Measurements from ENCODE around the gene POU2F1. TPM values are rescaled to one million over a fixed set of nuclear protein-coding genes. Genes with fewer than 3 reads are reported as not detected.

The POU2F1 gene
- total RNA-seq, 1 experiment from 2014 or later: 11.6 TPM

DNA sequence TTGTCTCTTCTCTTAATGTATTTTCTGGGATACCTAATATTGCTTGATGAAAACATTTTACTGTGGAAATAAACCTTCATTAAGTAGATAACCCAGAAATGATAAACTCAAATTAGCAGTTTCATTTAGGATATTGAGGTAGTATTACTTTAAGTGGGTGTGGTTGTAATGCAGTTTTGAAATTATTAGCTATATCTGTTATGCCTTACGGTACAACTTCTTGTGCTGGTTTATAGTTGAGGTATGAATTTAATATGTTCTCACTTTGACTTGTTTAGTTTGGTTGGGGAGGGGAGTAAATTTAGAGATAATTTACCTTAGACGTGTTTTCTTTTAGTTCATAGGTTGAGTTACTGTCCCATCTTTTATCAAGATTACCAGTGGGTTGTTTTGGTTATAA lies 111.0 kb downstream of the POU2F1 start:
- H3K9me3 Mint-ChIP-seq (ENCODE audit: unreplicated experiment): no peaks in the 10 kb centered on the region
- ChIA-PET CTCF (interaction anchor here (3.0 to 3.1 kb wide), 2 partner anchors 11 to 112 kb away, joined by 12 to 17 read pairs; partner anchors contain the start of gene POU2F1), POLR2A (interaction anchor here (0.7 to 1.4 kb wide), 2 partner anchors 41 to 219 kb away, joined by 3 read pairs; no protein-coding TSS in a partner anchor)
- H3K27ac Mint-ChIP-seq (ENCODE audit: low read depth, unreplicated experiment): no peak overlapping the region
- TF ChIP-seq, protein P1, sequence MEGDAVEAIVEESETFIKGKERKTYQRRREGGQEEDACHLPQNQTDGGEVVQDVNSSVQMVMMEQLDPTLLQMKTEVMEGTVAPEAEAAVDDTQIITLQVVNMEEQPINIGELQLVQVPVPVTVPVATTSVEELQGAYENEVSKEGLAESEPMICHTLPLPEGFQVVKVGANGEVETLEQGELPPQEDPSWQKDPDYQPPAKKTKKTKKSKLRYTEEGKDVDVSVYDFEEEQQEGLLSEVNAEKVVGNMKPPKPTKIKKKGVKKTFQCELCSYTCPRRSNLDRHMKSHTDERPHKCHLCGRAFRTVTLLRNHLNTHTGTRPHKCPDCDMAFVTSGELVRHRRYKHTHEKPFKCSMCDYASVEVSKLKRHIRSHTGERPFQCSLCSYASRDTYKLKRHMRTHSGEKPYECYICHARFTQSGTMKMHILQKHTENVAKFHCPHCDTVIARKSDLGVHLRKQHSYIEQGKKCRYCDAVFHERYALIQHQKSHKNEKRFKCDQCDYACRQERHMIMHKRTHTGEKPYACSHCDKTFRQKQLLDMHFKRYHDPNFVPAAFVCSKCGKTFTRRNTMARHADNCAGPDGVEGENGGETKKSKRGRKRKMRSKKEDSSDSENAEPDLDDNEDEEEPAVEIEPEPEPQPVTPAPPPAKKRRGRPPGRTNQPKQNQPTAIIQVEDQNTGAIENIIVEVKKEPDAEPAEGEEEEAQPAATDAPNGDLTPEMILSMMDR (IDR thresholded peaks at IDR 0.05; ENCODE audit: unreplicated experiment): no peak
- intact Hi-C loops (cut with micrococcal nuclease): no loop called here
- no peak for DNase-seq (ENCODE audit: unreplicated experiment)
- BruUV-seq (replicated peaks): no TSS peak
- H3K4me3 Mint-ChIP-seq (ENCODE audit: unreplicated experiment): no peak overlapping the region
- H3K4me1 Mint-ChIP-seq (ENCODE audit: insufficient read depth, unreplicated experiment): peaks cover 12% of the 10 kb centered on the region
- no peaks in the 10 kb centered on the region for H3K36me3 Mint-ChIP-seq (ENCODE audit: insufficient read depth, unreplicated experiment)
- H3K27me3 Mint-ChIP-seq (ENCODE audit: insufficient read depth, unreplicated experiment): no peaks in the 10 kb centered on the region

DNA sequence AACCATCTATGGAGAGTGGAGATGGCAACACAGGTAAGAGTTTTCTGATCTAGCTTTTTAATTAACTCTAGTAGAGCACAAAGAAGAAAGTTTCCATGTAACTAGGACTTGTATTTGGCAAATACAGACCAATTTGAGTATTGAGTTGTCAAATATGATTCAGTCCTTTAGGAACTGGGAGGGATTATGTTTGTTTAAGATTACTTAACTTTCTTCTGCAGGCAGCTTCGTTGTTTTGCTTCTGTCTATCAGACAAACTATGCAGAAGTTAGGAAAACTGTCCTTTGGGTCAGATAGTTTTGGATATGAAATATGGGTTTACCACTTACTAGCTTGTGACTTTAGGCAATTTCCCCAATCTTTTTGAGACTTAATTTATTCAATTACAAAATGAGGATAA lies 111.8 kb downstream of the POU2F1 start:
- BruUV-seq (replicated peaks): no TSS peak
- no peaks in the 10 kb centered on the region for H3K27me3 Mint-ChIP-seq (ENCODE audit: insufficient read depth, unreplicated experiment)
- CTCF ChIA-PET: interaction anchor here (3.0 to 3.1 kb wide), 2 partner anchors 10 to 113 kb away, joined by 12 to 17 read pairs; partner anchors contain the start of gene POU2F1
- peaks cover 12% of the 10 kb centered on the region for H3K4me1 Mint-ChIP-seq (ENCODE audit: insufficient read depth, unreplicated experiment)
- peaks cover 6% of the 10 kb centered on the region for H3K9me3 Mint-ChIP-seq (ENCODE audit: unreplicated experiment)
- DNase-seq (ENCODE audit: unreplicated experiment): peak; percentile 31
- TF ChIP-seq, protein P1 (IDR thresholded peaks at IDR 0.05; ENCODE audit: unreplicated experiment): no peak
- intact Hi-C loops (cut with micrococcal nuclease): no loop called here
- H3K36me3 Mint-ChIP-seq (ENCODE audit: insufficient read depth, unreplicated experiment): peaks cover 7% of the 10 kb centered on the region
- POLR2A ChIA-PET: interaction anchor here (0.8 kb wide), 1 partner anchor 11 kb away, joined by 3 read pairs; no protein-coding TSS in a partner anchor
- H3K27ac Mint-ChIP-seq (ENCODE audit: low read depth, unreplicated experiment): no peak overlapping the region
- H3K4me3 Mint-ChIP-seq (ENCODE audit: unreplicated experiment): no peak overlapping the region

DNA sequence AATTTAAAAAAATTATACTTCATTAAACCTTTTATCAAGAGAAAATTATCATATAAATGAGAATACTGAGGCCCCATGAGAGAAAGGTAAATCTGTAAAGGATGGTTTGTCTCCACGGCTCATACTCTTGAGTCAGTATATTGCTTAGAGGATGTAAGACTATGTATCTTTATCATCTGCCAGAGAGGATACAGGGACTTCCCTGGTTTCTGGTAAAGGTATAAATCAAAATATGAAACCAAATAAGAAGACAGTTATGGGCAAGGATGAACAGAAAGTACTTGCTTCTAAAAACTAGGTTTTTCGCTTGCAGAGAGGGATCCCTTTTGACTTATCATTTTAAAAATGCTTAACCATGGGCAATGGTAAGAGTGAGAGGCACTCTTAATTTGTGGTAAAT lies 112.4 kb downstream of the POU2F1 start:
- DNase-seq (ENCODE audit: unreplicated experiment): no peak
- H3K4me1 Mint-ChIP-seq (ENCODE audit: insufficient read depth, unreplicated experiment): peaks cover 12% of the 10 kb centered on the region
- H3K27me3 Mint-ChIP-seq (ENCODE audit: insufficient read depth, unreplicated experiment): no peaks in the 10 kb centered on the region
- CTCF ChIA-PET: interaction anchor here (0.5 to 3.1 kb wide), 5 partner anchors 10 to 219 kb away, joined by 3 to 17 read pairs (median 4); partner anchors contain the start of gene POU2F1
- TF ChIP-seq, protein P1 (IDR thresholded peaks at IDR 0.05; ENCODE audit: unreplicated experiment): no peak
- no peak overlapping the region for H3K4me3 Mint-ChIP-seq (ENCODE audit: unreplicated experiment)
- intact Hi-C loops (cut with micrococcal nuclease): no loop called here
- POLR2A ChIA-PET: interaction anchor here (0.8 kb wide), 1 partner anchor 12 kb away, joined by 3 read pairs; no protein-coding TSS in a partner anchor
- BruUV-seq (replicated peaks): no TSS peak
- no peak overlapping the region for H3K27ac Mint-ChIP-seq (ENCODE audit: low read depth, unreplicated experiment)
- peaks cover 9% of the 10 kb centered on the region for H3K9me3 Mint-ChIP-seq (ENCODE audit: unreplicated experiment)
- H3K36me3 Mint-ChIP-seq (ENCODE audit: insufficient read depth, unreplicated experiment): peaks cover 10% of the 10 kb centered on the region

DNA sequence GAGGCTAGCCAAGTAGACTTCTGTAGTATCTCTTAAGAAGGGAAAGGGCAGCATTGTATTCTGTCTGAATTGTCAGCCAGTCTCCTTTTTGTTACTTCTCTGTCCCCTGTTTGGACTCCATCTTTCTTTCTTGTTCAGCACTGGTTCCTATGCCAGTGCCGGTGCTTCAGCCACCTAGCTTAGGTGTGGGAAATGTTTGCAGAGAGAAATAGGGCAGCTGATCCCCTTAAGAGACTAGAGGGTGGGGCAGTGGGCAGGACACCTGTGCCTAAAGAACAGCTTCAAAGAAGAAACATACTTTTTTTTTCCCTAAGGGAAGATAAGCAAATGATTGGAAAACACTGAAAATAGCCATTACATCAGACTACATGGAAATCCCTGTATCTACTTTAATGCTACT lies 113.0 kb downstream of the POU2F1 start:
- CTCF ChIA-PET: interaction anchor here (0.6 to 3.1 kb wide), 4 partner anchors 9 to 218 kb away, joined by 3 to 17 read pairs (median 8); partner anchors contain the start of gene POU2F1

More for the DNA sequence above, 113.0 kb downstream of the POU2F1 start:
- BruUV-seq (replicated peaks): no TSS peak
- Mint-ChIP-seq H3K4me3 (ENCODE audit: unreplicated experiment) (no peak overlapping the region), H3K4me1 (ENCODE audit: insufficient read depth, unreplicated experiment) (peaks cover 12% of the 10 kb centered on the region), H3K27me3 (ENCODE audit: insufficient read depth, unreplicated experiment) (no peaks in the 10 kb centered on the region), H3K27ac (ENCODE audit: low read depth, unreplicated experiment) (no peak overlapping the region), H3K9me3 (ENCODE audit: unreplicated experiment) (peaks cover 9% of the 10 kb centered on the region), H3K36me3 (ENCODE audit: insufficient read depth, unreplicated experiment) (peaks cover 10% of the 10 kb centered on the region)
- intact Hi-C loops (cut with micrococcal nuclease): no loop called here
- DNase-seq (ENCODE audit: unreplicated experiment): no peak
- POLR2A ChIA-PET: no interaction called here
- TF ChIP-seq, protein P1 (IDR thresholded peaks at IDR 0.05; ENCODE audit: unreplicated experiment): no peak
